ENCODE results near the gene SVOPL. TPM values are rescaled to one million over a fixed set of nuclear protein-coding genes. Genes with fewer than 3 reads are reported as not detected.

The SVOPL gene
- total and polyA plus RNA-seq, 10 of the 15 experiments (the other 5 are each of a cell fraction or from before 2014, with no cell fraction given) = 0.15 TPM; not detected in 9

DNA sequence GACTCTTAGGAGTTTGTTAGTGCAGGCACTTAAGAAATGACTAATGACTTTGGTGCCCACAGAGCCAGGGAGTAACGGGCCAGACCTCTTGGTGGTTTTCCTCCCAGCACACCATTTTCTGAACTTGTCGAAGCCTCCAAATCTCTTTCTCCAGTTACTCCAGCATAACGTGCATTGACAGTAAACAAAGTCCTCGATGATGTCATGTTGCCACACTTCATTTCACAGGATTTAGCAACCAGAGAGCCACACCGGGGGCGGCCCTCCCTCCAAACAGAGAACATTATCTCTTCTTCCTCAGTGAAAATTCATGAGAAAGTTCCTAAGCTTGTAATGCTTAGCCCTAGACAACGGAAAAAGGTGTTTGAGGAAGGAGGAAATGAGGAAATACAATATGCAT is 4.0 kb upstream of the SVOPL start:
- TF ChIP-seq MTA2 (IDR thresholded peaks at IDR 0.05; ENCODE audit: low read depth) = no peak
- ChIA-PET RAD21 (ENCODE audit: unreplicated experiment) (no interaction called here), CTCF (interaction anchor here (0.6 to 1.9 kb wide), 2 partner anchors 11 to 536 kb away, joined by 3 to 5 read pairs; no protein-coding TSS in a partner anchor), SMC1A (ENCODE audit: uncharacterized antibody, unreplicated experiment) (interaction anchor here (0.6 kb wide), 1 partner anchor 455 kb away, joined by 3 read pairs; no protein-coding TSS in a partner anchor), POLR2A (no interaction called here)
- Histone ChIP-seq H3K4me3 (no peak overlapping the region), H3K4me1 (ENCODE audit: control insufficient read depth, insufficient read depth, low read length) (no peaks in the 10 kb centered on the region), H3K79me2 (ENCODE audit: control insufficient read depth, insufficient read depth, low read length) (no peaks in the 10 kb centered on the region), H3K27ac (ENCODE audit: control insufficient read depth, insufficient read depth) (no peak overlapping the region), H3K27me3 (replicated peaks in 1 of 2; ENCODE audit: control insufficient read depth in 2 of 2, insufficient read depth in 2 of 2, low read length in 1 of 2) (no peaks in the 10 kb centered on the region), H3K36me3 (ENCODE audit: control insufficient read depth in 2 of 2, insufficient read depth in 2 of 2, low read length in 1 of 2) (no peaks in the 10 kb centered on the region), H3K9me3 (replicated peaks; ENCODE audit: control insufficient read depth, insufficient read depth, low read length) (no peaks in the 10 kb centered on the region), H3K4me2 (ENCODE audit: control insufficient read depth, insufficient read depth) (no peak overlapping the region), H4K20me1 (ENCODE audit: control insufficient read depth, insufficient read depth) (no peaks in the 10 kb centered on the region), H3K9ac (ENCODE audit: control insufficient read depth, insufficient read depth, low read length) (no peak overlapping the region), H2AFZ (ENCODE audit: control insufficient read depth, low read depth, low read length) (no peak overlapping the region)
- DNase-seq (ENCODE audit: low read depth, low spot score) (no peak), ATAC-seq (no peak), FAIRE-seq (no peak)
- WGBS (ENCODE audit: insufficient coverage, insufficient replicate concordance, low lambda C conversion rate, missing lambda C conversion rate) = 18% methylated on average over 7 of the region's 7 CpGs
- in situ Hi-C loops (cut with MboI) = no loop called here
- intact Hi-C loops (cut with micrococcal nuclease; ENCODE audit: unreplicated experiment) = no loop called here
- BruUV-seq (replicated peaks) = no TSS peak

DNA sequence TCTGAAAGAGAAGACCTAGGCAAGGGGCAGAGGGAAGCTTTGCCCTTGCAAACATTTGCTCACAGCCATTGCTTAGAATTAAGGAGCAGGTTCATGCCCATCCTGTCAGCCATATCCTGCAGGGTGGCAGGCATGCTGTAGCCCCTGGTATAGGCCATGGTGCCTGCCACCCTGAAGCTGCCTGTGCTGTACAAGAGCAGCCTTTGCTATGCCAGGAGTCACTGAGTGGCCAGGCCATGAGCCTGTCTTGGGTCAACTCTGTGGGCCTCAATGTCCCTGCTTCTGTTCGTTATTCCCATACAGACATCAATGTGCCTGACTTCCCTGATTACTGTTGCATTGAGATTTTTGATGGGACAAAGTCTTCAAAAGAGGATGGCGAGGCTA is 368 bp upstream of the SVOPL start:
- DNase-seq (ENCODE audit: low read depth, low spot score) (no peak), FAIRE-seq (no peak), ATAC-seq (no peak)
- Histone ChIP-seq H3K27ac (ENCODE audit: control insufficient read depth, insufficient read depth) (no peak overlapping the region), H3K4me1 (ENCODE audit: control insufficient read depth, insufficient read depth, low read length) (no peaks in the 10 kb centered on the region), H4K20me1 (ENCODE audit: control insufficient read depth, insufficient read depth) (no peaks in the 10 kb centered on the region), H2AFZ (ENCODE audit: control insufficient read depth, low read depth, low read length) (no peak overlapping the region), H3K4me3 (no peak overlapping the region), H3K27me3 (replicated peaks in 1 of 2; ENCODE audit: control insufficient read depth in 2 of 2, insufficient read depth in 2 of 2, low read length in 1 of 2) (no peaks in the 10 kb centered on the region), H3K36me3 (ENCODE audit: control insufficient read depth in 2 of 2, insufficient read depth in 2 of 2, low read length in 1 of 2) (no peaks in the 10 kb centered on the region), H3K79me2 (ENCODE audit: control insufficient read depth, insufficient read depth, low read length) (no peaks in the 10 kb centered on the region), H3K4me2 (ENCODE audit: control insufficient read depth, insufficient read depth) (no peak overlapping the region), H3K9me3 (replicated peaks; ENCODE audit: control insufficient read depth, insufficient read depth, low read length) (no peaks in the 10 kb centered on the region), H3K9ac (ENCODE audit: control insufficient read depth, insufficient read depth, low read length) (no peak overlapping the region)
- intact Hi-C loops (cut with micrococcal nuclease; ENCODE audit: unreplicated experiment) = no loop called here
- CTCF ChIA-PET = no interaction called here
- in situ Hi-C loops (cut with MboI) = no loop called here
- TF ChIP-seq SPI1 (IDR thresholded peaks at IDR 0.05; ENCODE audit: borderline replicate concordance, insufficient read depth, low read depth, low read length) (no peak), IKZF2 (IDR thresholded peaks at IDR 0.05) (no peak), MYB (IDR thresholded peaks at IDR 0.05; ENCODE audit: borderline replicate concordance, low read depth, low read length) (no peak), BMI1 (IDR thresholded peaks at IDR 0.05; ENCODE audit: borderline replicate concordance) (no peak)
- TF ChIP-seq, protein P1, sequence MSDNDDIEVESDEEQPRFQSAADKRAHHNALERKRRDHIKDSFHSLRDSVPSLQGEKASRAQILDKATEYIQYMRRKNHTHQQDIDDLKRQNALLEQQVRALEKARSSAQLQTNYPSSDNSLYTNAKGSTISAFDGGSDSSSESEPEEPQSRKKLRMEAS (IDR thresholded peaks at IDR 0.05; ENCODE audit: low read depth, low read length) = no peak
- TF ChIP-seq, protein P2, sequence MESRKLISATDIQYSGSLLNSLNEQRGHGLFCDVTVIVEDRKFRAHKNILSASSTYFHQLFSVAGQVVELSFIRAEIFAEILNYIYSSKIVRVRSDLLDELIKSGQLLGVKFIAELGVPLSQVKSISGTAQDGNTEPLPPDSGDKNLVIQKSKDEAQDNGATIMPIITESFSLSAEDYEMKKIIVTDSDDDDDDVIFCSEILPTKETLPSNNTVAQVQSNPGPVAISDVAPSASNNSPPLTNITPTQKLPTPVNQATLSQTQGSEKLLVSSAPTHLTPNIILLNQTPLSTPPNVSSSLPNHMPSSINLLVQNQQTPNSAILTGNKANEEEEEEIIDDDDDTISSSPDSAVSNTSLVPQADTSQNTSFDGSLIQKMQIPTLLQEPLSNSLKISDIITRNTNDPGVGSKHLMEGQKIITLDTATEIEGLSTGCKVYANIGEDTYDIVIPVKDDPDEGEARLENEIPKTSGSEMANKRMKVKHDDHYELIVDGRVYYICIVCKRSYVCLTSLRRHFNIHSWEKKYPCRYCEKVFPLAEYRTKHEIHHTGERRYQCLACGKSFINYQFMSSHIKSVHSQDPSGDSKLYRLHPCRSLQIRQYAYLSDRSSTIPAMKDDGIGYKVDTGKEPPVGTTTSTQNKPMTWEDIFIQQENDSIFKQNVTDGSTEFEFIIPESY (IDR thresholded peaks at IDR 0.05) = no peak
- POLR2A ChIA-PET = no interaction called here
- WGBS (ENCODE audit: insufficient coverage, insufficient replicate concordance, low lambda C conversion rate, missing lambda C conversion rate) = 0% methylated on average over 2 of the region's 2 CpGs
- SMC1A ChIA-PET (ENCODE audit: uncharacterized antibody, unreplicated experiment) = no interaction called here
- BruUV-seq (replicated peaks) = no TSS peak
- RAD21 ChIA-PET (ENCODE audit: unreplicated experiment) = no interaction called here
